Fibroblast of skin of left quadriceps (primary cell): ENCODE measurements around the gene TIAM2.
"Not testable (repeated sequence)": the region's sequence is repeated elsewhere in the genome, so short reads cannot be mapped to it uniquely, and the experiment has no call there.

Source experiments
- DNase-seq, 2 experiments: peaks; one replicate each; pipeline ENCODE4 v3.0.0-alpha.2; 2013; ENCODE audit warnings: low read depth in 2 of 2

TIAM2 gene

GRCh38 chr6:155100087-155100486, 105.0 kb downstream of the TIAM2 start:
- no peak for DNase-seq

- no peak for DNase-seq
Observed at GRCh38 chr6:155100591-155100990, 105.5 kb downstream of the TIAM2 start.

- peak; percentile 76 to 81 for DNase-seq
Observed at GRCh38 chr6:155103083-155103645, 108.0 kb downstream of the TIAM2 start.

- DNase-seq = no peak
Observed at GRCh38 chr6:155103816-155104366, 108.8 kb downstream of the TIAM2 start.

- no peak for DNase-seq
Observed at GRCh38 chr6:155106456-155107115, 111.5 kb downstream of the TIAM2 start.

GRCh38 chr6:155107432-155108069, 112.4 kb downstream of the TIAM2 start:
- no peak for DNase-seq

- DNase-seq = no peak
Observed at GRCh38 chr6:155108070-155108820, 113.1 kb downstream of the TIAM2 start.

- DNase-seq = no peak
Observed at GRCh38 chr6:155110721-155111120, 115.6 kb downstream of the TIAM2 start.

- DNase-seq = no peak
Observed at GRCh38 chr6:155112757-155113156, 117.6 kb downstream of the TIAM2 start.

- no peak for DNase-seq
Observed at GRCh38 chr6:155115893-155116570, 120.9 kb downstream of the TIAM2 start.

- DNase-seq = no peak
Observed at GRCh38 chr6:155116571-155116910, 121.4 kb downstream of the TIAM2 start.

- peak; percentile 91 for DNase-seq
Observed at GRCh38 chr6:155117256-155117655, 122.1 kb downstream of the TIAM2 start.

- DNase-seq = no peak
Observed at GRCh38 chr6:155117785-155118184, 122.7 kb downstream of the TIAM2 start.

GRCh38 chr6:155119201-155119600, 124.1 kb downstream of the TIAM2 start:
- DNase-seq = not testable (repeated sequence)

GRCh38 chr6:155120034-155120433, 124.9 kb downstream of the TIAM2 start:
- DNase-seq = peak; percentile 60

GRCh38 chr6:155121294-155121693, 126.2 kb downstream of the TIAM2 start:
- DNase-seq = no peak

GRCh38 chr6:155121699-155122098, 126.6 kb downstream of the TIAM2 start:
- no peak for DNase-seq

- no peak for DNase-seq
Observed at GRCh38 chr6:155122199-155122950, 127.3 kb downstream of the TIAM2 start.

- no peak for DNase-seq
Observed at GRCh38 chr6:155123520-155123919, 128.4 kb downstream of the TIAM2 start.

- peak; percentile 73 for DNase-seq
Observed at GRCh38 chr6:155125906-155126305, 130.8 kb downstream of the TIAM2 start.
